EL (cell line): Measurements from ENCODE around the gene MRS2.
"Not testable (repeated sequence)": the region's sequence is repeated elsewhere in the genome, so short reads cannot be mapped to it uniquely, and the experiment has no call there.

Experiments used
- DNase-seq: peaks from one replicate; pipeline ENCODE4 v3.0.0-alpha.2; 2016

The MRS2 gene

GRCh38 chr6:24402697-24403500, at the start of gene MRS2:
Gene MRS2 (plus strand): TSS chr6:24402936. CDS start chr6:24403047, 111 bp downstream.
- peak; percentile 72 for DNase-seq

- DNase-seq: no peak
Measured at GRCh38 chr6:24353861-24354260, 48.9 kb upstream of the MRS2 start.

DNA sequence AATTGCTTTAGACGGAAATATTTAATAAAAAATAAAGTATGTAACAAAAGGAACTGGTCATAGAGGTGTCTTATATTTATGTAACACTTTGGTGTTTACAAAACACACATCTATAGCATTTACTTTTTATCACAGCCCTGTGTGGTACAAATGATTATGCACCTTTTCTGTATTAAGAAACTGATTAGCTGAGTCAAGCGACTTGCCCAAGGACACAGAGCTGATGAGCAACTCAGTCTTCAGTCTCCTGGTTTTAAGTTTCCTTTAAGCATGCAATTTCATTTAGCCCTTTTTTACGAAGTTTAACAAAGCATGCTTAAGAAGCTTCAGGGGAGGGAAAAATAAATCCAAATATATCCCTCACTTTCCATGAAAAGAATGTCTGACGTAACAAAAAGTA, 47.3 kb upstream of the MRS2 start:
- DNase-seq: no peak

GRCh38 chr6:24356310-24356973, 46.3 kb upstream of the MRS2 start:
- no peak for DNase-seq

- peak; percentile 9 for DNase-seq
Measured at GRCh38 chr6:24357336-24358218, 45.2 kb upstream of the MRS2 start, which contains the start of gene DCDC2. Gene DCDC2 (minus strand): TSS chr6:24358059. CDS start chr6:24357750, 309 bp downstream.

- no peak for DNase-seq
Measured at GRCh38 chr6:24358219-24358821, 44.4 kb upstream of the MRS2 start.

- peak; percentile 80 for DNase-seq
Measured at GRCh38 chr6:24359640-24360454, 42.9 kb upstream of the MRS2 start.

DNA sequence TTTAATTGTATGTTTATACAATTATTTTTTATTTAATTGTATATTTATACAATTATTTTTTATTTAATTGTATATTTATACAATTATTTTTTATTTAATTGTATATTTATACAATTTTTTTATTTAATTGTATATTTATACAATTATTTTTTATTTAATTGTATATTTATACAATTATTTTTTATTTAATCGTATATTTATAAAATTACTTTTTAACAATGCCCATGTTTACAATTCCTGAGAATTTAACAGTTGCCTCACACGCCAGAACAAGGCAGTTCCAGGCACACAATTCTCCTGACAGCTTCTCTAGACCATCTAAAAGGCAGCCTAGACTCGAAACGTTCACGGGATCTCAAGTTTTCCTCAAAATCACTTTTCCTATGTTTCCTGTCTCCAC, 40.4 kb upstream of the MRS2 start:
- DNase-seq: not testable (repeated sequence)

GRCh38 chr6:24365103-24365633, 37.6 kb upstream of the MRS2 start:
- not testable (repeated sequence) for DNase-seq

DNA sequence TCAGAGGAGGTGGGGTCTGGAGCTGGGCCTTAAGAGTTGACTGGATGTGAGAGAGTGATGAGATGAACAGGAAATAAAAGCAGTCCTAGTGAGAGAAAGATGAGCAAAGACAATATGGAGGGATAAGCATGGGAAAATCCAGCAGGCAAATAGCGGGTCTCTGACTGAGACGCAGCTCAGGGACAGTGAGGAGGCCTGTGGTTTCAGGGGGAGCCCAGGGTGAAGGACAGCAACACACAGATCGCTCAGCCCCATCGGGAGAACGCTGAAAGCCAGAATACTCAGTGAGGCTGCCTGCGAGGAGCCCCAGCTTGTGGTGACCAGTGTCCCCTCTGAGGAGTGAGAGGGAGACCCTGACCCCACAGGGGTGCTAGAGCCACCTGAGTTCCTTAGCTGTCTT, 28.1 kb upstream of the MRS2 start:
- DNase-seq: no peak

DNA sequence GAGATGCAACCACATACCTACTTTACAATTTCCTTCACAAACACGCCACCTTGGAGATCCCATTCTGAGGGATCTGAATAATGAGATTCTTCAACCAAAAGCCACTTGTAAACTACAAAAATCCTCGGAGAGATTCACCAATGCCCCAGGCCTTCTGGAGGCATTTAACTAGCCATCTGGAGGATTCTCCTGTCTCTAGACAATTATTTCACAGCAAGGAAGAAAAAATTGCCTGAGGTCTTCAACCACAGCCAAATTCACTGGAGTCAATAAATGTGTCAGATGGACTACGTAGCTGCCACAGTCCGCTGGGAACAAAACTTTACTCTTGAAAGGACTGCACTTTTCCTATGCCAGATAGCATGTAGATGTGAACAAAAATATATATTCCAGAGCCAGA, 25.9 kb upstream of the MRS2 start:
- DNase-seq: no peak

DNA sequence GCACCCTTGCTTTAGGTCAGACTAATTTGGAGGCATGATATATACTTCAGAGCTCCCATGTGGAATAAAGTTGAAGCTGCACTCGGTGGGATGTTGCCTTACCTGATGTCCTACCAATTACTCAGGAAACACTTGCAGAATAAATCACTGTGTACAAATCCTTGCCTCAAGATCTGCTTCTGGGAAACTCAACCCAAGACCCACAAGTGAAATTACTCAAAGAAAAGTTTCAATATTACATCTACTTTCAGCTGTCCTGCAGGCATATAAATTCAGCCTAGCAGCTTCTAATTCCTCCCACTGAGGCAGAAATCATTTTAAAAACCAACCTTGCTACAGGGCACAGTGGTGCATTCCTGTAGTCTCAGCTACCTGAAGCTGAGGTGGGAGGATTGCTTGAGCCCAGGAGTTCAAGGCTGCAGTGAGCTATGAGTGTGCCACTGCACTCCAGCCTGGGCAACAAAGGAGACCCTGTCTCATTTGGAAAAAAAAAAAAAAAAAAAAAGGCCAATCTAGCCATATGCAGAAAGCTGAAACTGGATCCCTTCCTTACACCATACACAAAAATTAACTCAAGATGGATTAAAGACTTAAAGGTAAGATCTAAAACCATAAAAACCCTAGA, 24.2 kb upstream of the MRS2 start:
- DNase-seq: no peak

GRCh38 chr6:24381476-24382219, 21.1 kb upstream of the MRS2 start:
- DNase-seq: no peak

DNA sequence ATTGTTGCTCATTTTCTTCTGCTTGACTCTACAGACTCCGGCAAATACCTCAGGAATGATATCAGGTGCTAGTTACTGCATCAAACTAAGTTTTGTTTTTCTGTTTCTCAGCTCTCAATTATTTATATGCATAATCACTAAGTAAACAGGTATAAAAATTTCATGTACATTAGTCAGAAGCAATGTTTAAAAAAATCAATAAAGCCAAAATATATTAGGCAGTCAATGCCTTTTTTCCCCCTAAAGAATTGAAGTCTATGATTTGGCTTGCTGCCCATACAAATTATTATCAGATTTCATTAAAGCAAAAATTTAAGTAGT, 20.6 kb upstream of the MRS2 start:
- DNase-seq: no peak

DNA sequence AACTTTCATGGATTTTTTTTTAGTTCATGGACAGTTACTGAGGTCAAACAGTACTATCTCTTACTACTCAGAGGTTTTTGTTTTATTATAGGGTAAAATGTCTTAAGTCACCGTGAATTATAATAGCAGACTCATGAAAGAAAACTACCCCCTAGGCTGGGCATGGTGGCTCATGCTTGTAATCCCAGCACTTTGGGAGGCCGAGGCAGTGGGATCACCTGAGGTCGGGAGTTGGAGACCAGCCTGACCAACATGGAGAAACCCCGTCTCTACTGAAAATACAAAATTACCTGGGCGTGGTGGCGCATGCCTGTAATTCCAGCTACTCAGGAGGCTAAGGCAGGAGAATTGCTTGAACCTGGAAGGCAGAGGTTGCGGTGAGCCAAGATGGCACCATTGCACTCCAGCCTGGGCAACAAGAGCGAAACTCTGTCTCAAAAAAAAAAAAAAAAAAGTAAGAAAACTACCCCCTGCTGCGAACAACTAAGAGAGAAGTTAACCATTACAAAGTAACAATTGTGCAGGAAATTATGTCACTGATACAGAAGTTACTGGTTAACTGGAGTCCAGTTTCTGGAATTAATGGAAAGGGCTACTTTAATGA, 19.7 kb upstream of the MRS2 start:
- not testable (repeated sequence) for DNase-seq

GRCh38 chr6:24384369-24385130, 18.2 kb upstream of the MRS2 start:
- DNase-seq: not testable (repeated sequence)

GRCh38 chr6:24385536-24386269, 17.0 kb upstream of the MRS2 start:
- no peak for DNase-seq

- DNase-seq: no peak
Measured at GRCh38 chr6:24387818-24388217, 14.9 kb upstream of the MRS2 start.

DNA sequence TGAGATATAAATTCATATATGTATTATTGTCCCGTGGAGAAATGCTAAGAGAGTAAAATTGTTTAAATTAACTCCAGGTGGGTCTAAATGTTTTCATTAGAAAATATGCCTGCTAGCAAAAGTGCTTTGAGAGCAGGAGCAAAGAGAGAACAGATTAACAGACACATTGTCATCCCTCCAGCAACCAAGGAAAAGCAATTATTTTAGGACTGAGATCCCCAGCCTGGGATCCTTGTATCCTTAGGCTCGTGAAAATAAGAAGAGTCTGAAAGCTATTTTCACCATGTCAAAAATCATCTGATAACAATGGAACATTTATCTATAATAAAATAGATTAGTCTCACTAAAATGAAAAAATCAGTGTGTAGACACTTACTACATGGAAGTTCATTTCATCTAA, 11.5 kb upstream of the MRS2 start:
- DNase-seq: no peak
